Astrocyte (in vitro differentiated cells and primary cell): ENCODE data around the gene SRP72.

Experiments used
- EZH2 ChIP-seq: IDR thresholded peaks from 2 replicates; pipeline ENCODE4 v1.6.1; 2012; ENCODE audit warnings: mild to moderate bottlenecking, low read length, inconsistent platforms; ENCODE audit not compliant: insufficient read depth
- TF ChIP-seq, protein P1 (sequence below): IDR thresholded peaks from 2 replicates; pipeline ENCODE4 v1.5.1; 2011; ENCODE audit warnings: low read depth, mild to moderate bottlenecking, inconsistent platforms, low read length, moderate library complexity; ENCODE audit not compliant: insufficient read depth

- TF ChIP-seq, protein P1, sequence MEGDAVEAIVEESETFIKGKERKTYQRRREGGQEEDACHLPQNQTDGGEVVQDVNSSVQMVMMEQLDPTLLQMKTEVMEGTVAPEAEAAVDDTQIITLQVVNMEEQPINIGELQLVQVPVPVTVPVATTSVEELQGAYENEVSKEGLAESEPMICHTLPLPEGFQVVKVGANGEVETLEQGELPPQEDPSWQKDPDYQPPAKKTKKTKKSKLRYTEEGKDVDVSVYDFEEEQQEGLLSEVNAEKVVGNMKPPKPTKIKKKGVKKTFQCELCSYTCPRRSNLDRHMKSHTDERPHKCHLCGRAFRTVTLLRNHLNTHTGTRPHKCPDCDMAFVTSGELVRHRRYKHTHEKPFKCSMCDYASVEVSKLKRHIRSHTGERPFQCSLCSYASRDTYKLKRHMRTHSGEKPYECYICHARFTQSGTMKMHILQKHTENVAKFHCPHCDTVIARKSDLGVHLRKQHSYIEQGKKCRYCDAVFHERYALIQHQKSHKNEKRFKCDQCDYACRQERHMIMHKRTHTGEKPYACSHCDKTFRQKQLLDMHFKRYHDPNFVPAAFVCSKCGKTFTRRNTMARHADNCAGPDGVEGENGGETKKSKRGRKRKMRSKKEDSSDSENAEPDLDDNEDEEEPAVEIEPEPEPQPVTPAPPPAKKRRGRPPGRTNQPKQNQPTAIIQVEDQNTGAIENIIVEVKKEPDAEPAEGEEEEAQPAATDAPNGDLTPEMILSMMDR = no peak
- no peak for TF ChIP-seq EZH2
Measured at GRCh38 chr4:56424176-56424575, 43.2 kb upstream of the SRP72 start.
